Liver (tissue), 9 donors: Measurements from ENCODE around the gene SLC26A11. TPM values are rescaled to one million over a fixed set of nuclear protein-coding genes. Genes with fewer than 3 reads are reported as not detected.

Experiments
- DNase-seq: peaks from one replicate; pipeline ENCODE4 v3.0.0-alpha.2; 2017; ENCODE audit warnings: low spot score
- H3K27ac ChIP-seq, 2 donors: one replicate each; pipeline ENCODE4 v1.7.0; 2013; ENCODE audit warnings: inconsistent platforms in 2 of 2, low read length in 2 of 2, control low read depth in 1 of 2, low read depth in 1 of 2, mild to moderate bottlenecking in 1 of 2
- H3K27me3 ChIP-seq, 4 donors: one replicate each; pipeline versions ENCODE4 v1.6.1 to v1.7.0; 2013; ENCODE audit warnings: low read length in 3 of 4, inconsistent platforms in 1 of 4, mild to moderate bottlenecking in 1 of 4, moderate library complexity in 1 of 4; ENCODE audit not compliant: control insufficient read depth in 4 of 4, insufficient read depth in 4 of 4
- H3K36me3 ChIP-seq, 4 donors: one replicate each; pipeline versions ENCODE4 v1.6.1 to v1.7.0; 2013; ENCODE audit warnings: low read length in 3 of 4, mild to moderate bottlenecking in 3 of 4, low read depth in 1 of 4, moderate library complexity in 1 of 4; ENCODE audit not compliant: control insufficient read depth in 4 of 4, insufficient read depth in 3 of 4
- H3K4me1 ChIP-seq, 4 donors: one replicate each; pipeline versions ENCODE4 v1.6.1 to v1.7.0; 2013; ENCODE audit warnings: low read length in 3 of 4, mild to moderate bottlenecking in 3 of 4, moderate library complexity in 1 of 4; ENCODE audit not compliant: control insufficient read depth in 4 of 4, insufficient read depth in 4 of 4
- H3K4me3 ChIP-seq, 3 donors: one replicate each; pipeline versions ENCODE4 v1.6.1 to v1.7.0; 2013; ENCODE audit warnings: low read length in 3 of 3, control low read depth in 1 of 3, low read depth in 1 of 3, mild to moderate bottlenecking in 1 of 3
- H3K9ac ChIP-seq, 2 donors: one replicate each; pipeline ENCODE4 v1.7.0; 2013; ENCODE audit warnings: low read length in 2 of 2, mild to moderate bottlenecking in 2 of 2, moderate library complexity in 2 of 2, control low read depth in 1 of 2, low read depth in 1 of 2
- H3K9me3 ChIP-seq, 4 donors: one replicate each; pipeline versions ENCODE4 v1.6.1 to v1.7.0; 2013; ENCODE audit warnings: low read length in 3 of 4; ENCODE audit not compliant: control insufficient read depth in 4 of 4
- EGR1 ChIP-seq, 2 donors: IDR thresholded peaks; 2 replicates each; pipeline ENCODE4 v1.6.1; 2016 to 2018; ENCODE audit warnings: antibody characterized with exemption in 2 of 2, low read depth in 2 of 2
- FOXA1 ChIP-seq: IDR thresholded peaks from 2 replicates; pipeline ENCODE4 v1.6.1; 2016; ENCODE audit warnings: antibody characterized with exemption
- FOXA2 ChIP-seq: IDR thresholded peaks from 2 replicates; pipeline ENCODE4 v1.6.1; 2016; ENCODE audit warnings: antibody characterized with exemption
- GABPA ChIP-seq, 2 donors: IDR thresholded peaks in 1 of 2; conservative IDR thresholded peaks in 1 of 2; 2 replicates each; pipeline ENCODE4 v1.6.1; 2016; ENCODE audit warnings: antibody characterized with exemption in 2 of 2, mild to moderate bottlenecking in 1 of 2, moderate library complexity in 1 of 2
- HNF4A ChIP-seq, 2 donors: conservative IDR thresholded peaks; 2 replicates each; pipeline ENCODE4 v1.6.1; 2016; ENCODE audit warnings: antibody characterized with exemption in 2 of 2, mild to moderate bottlenecking in 2 of 2
- HNF4G ChIP-seq: IDR thresholded peaks from 2 replicates; pipeline ENCODE4 v1.6.1; 2016; ENCODE audit warnings: antibody characterized with exemption
- JUND ChIP-seq, 2 donors: IDR thresholded peaks; 2 replicates each; pipeline ENCODE4 v1.6.1; 2016; ENCODE audit warnings: antibody characterized with exemption in 2 of 2
- MAX ChIP-seq: IDR thresholded peaks from 2 replicates; pipeline ENCODE4 v1.6.1; 2016; ENCODE audit warnings: antibody characterized with exemption
- NR2F2 ChIP-seq: IDR thresholded peaks from 2 replicates; pipeline ENCODE4 v1.6.1; 2016; ENCODE audit warnings: antibody characterized with exemption
- RAD21 ChIP-seq, 2 donors: IDR thresholded peaks; 2 replicates each; pipeline ENCODE4 v1.6.1; 2016; ENCODE audit warnings: antibody characterized with exemption in 2 of 2, mild to moderate bottlenecking in 2 of 2
- REST ChIP-seq: IDR thresholded peaks from 2 replicates; pipeline ENCODE4 v1.6.1; 2016; ENCODE audit warnings: antibody characterized with exemption, mild to moderate bottlenecking
- RXRA ChIP-seq, 2 donors: IDR thresholded peaks; 2 replicates each; pipeline ENCODE4 v1.6.1; 2017 to 2018; ENCODE audit warnings: antibody characterized with exemption in 2 of 2, mild to moderate bottlenecking in 1 of 2
- SP1 ChIP-seq: IDR thresholded peaks from 2 replicates; pipeline ENCODE4 v1.6.1; 2018; ENCODE audit warnings: antibody characterized with exemption, mild to moderate bottlenecking
- TAF1 ChIP-seq: conservative IDR thresholded peaks from 2 replicates; pipeline ENCODE4 v1.6.1; 2016; ENCODE audit warnings: antibody characterized with exemption, mild to moderate bottlenecking
- YY1 ChIP-seq: IDR thresholded peaks from 2 replicates; pipeline ENCODE4 v1.6.1; 2016; ENCODE audit warnings: antibody characterized with exemption, mild to moderate bottlenecking
- ZBTB33 ChIP-seq: IDR thresholded peaks from 2 replicates; pipeline ENCODE4 v1.6.1; 2016; ENCODE audit warnings: antibody characterized with exemption
- WGBS: extraction: QIAGEN DNeasy Blood & Tissue Kit; methylation state at CpG from one replicate; pipeline ENCODE4 v1.1.7; 2013; 5-methylcytosine and 5-hydroxymethylcytosine counted together
- polyA plus RNA-seq, 2 donors: library from polyadenylated mRNA; stranded (reverse) in 1 of 2; unstranded in 1 of 2; fragments of 200-250 nt in 1 of 2; fragments of >200 nt in 1 of 2; fragmentation: Nextera tagmentation in 1 of 2; extraction: Ambion mirVana in 1 of 2; gene quantifications; one replicate each; pipeline versions ENCODE4 v1.2.1 to v1.2.3, GENCODE V29; 2013 to 2015
- total RNA-seq, 2 donors: library from RNA; depleted of rRNA; stranded (reverse); fragments of >200 nt; gene quantifications; one replicate each; pipeline ENCODE4 v1.2.3, GENCODE V29; 2014
- TF ChIP-seq, protein P1 (sequence below): fragments of 150-350 bp; IDR thresholded peaks from 2 replicates; pipeline ENCODE4 v1.5.1; 2017; ENCODE audit warnings: improper control_type of control experiment, low read depth, low read length; ENCODE audit not compliant: missing input control
- TF ChIP-seq, protein P2 (sequence below): IDR thresholded peaks from 2 replicates; pipeline ENCODE4 v1.6.1; 2016; ENCODE audit warnings: antibody characterized with exemption
- donor health status: healthy.
- donor health status: healthy.
- donor health status: healthy.
- donor health status: healthy.
- donor health status: healthy.

The SLC26A11 gene
- total and polyA plus RNA-seq, 4 donors: 3.3 to 8.2 (median 5.6) TPM

DNA sequence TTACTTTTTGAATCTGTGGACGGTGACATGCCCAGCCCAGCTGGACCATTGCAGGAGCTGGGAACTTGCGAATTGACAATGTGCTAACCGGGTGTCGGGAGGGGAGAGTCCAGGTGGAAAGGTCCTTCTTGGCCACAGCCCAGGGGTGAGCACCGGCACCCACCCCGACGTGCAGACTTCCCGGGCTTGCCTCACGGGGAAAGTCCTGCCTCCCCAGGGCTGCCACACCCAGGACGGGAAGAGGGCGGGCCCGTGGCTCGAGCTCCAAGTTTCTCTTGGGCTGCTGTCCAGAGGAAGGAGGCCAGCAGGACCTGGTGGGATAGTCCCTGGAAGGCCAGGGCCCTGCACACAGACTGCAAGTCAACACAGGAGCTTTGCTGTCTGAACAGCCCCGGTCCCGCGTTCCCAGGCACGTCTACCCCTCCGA lies 32.7 kb upstream of the SLC26A11 start (continued):
- TF ChIP-seq, protein P1, sequence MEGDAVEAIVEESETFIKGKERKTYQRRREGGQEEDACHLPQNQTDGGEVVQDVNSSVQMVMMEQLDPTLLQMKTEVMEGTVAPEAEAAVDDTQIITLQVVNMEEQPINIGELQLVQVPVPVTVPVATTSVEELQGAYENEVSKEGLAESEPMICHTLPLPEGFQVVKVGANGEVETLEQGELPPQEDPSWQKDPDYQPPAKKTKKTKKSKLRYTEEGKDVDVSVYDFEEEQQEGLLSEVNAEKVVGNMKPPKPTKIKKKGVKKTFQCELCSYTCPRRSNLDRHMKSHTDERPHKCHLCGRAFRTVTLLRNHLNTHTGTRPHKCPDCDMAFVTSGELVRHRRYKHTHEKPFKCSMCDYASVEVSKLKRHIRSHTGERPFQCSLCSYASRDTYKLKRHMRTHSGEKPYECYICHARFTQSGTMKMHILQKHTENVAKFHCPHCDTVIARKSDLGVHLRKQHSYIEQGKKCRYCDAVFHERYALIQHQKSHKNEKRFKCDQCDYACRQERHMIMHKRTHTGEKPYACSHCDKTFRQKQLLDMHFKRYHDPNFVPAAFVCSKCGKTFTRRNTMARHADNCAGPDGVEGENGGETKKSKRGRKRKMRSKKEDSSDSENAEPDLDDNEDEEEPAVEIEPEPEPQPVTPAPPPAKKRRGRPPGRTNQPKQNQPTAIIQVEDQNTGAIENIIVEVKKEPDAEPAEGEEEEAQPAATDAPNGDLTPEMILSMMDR: no peak
- TF ChIP-seq HNF4G: no peak
- no peak for TF ChIP-seq FOXA2
- no peak for TF ChIP-seq EGR1 (IDR thresholded peaks at IDR 0.05; ENCODE audit: low read depth in 2 of 2)

DNA sequence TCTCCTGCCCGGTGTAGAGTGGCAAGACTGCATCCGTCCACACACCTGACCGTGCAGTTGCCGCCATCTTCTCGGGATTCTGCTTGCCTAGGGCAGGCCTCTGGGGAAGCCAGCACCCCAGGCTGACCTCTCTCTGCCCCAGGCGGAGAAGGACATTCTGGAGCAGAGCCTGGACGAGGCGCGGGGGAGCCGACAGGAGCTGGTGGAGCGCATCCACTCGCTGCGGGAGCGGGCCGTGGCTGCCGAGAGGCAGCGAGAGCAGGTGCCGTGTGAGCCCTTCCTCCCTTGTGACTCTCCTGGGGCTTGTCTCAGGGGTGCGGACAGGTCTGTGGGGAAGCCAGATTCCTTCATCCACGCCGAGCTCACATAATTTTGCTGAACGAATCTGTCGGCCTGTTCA lies 30.6 kb upstream of the SLC26A11 start:
- H3K4me1 ChIP-seq: no peaks in the 10 kb centered on the region
- H3K9me3 ChIP-seq: no peaks in the 10 kb centered on the region
- no peaks in the 10 kb centered on the region for H3K36me3 ChIP-seq
- no peak for DNase-seq
- WGBS: 95% methylated on average over 23 of the region's 23 CpGs
- TF ChIP-seq, protein P1: no peak
- TF ChIP-seq RAD21 (IDR thresholded peaks at IDR 0.05): no peak
- TF ChIP-seq RXRA (IDR thresholded peaks at IDR 0.05): no peak
- TF ChIP-seq EGR1 (IDR thresholded peaks at IDR 0.05; ENCODE audit: low read depth in 2 of 2): no peak
- no peak for TF ChIP-seq REST
- TF ChIP-seq ZBTB33: no peak
- TF ChIP-seq HNF4G: no peak
- TF ChIP-seq, protein P2, sequence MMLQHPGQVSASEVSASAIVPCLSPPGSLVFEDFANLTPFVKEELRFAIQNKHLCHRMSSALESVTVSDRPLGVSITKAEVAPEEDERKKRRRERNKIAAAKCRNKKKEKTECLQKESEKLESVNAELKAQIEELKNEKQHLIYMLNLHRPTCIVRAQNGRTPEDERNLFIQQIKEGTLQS: no peak
- no peak for TF ChIP-seq YY1
- TF ChIP-seq TAF1: no peak
- no peak for TF ChIP-seq MAX
- no peak for TF ChIP-seq SP1
- no peak for TF ChIP-seq FOXA1
- TF ChIP-seq JUND (IDR thresholded peaks at IDR 0.05): no peak
- no peak for TF ChIP-seq HNF4A (conservative IDR thresholded peaks at IDR 0.05)
- no peak for TF ChIP-seq FOXA2
- TF ChIP-seq NR2F2: no peak
- TF ChIP-seq GABPA (IDR thresholded peaks at IDR 0.05 in 1 of 2, conservative IDR thresholded peaks at IDR 0.05 in 1 of 2): no peak
- no peak overlapping the region for H3K27ac ChIP-seq
- H3K4me3 ChIP-seq: no peak overlapping the region
- no peak overlapping the region for H3K9ac ChIP-seq
- H3K27me3 ChIP-seq: no peaks in the 10 kb centered on the region
